SU-DHL-6 (cell line): ENCODE data around the gene PRR4.

ENCODE experiments used
- H2AFZ ChIP-seq: fragments of 200-600 bp; sonication (generic); 2 replicates; pipeline ENCODE4 v1.6.1; 2014; ENCODE audit warnings: low read depth, mild to moderate bottlenecking, moderate library complexity, mixed read lengths, antibody characterized with exemption, low read length; ENCODE audit not compliant: severe bottlenecking
- H3F3A ChIP-seq: fragments of 200-600 bp; shearing (Covaris generic); 2 replicates; pipeline ENCODE4 v1.6.0; 2016; ENCODE audit warnings: antibody characterized with exemption, mild to moderate bottlenecking; ENCODE audit not compliant: insufficient read depth
- H3K27ac ChIP-seq: fragments of 200-600 bp; sonication (generic); 2 replicates; pipeline ENCODE4 v1.5.1; 2016; ENCODE audit warnings: low read depth, mild to moderate bottlenecking, low read length, moderate library complexity, mixed read lengths
- H3K27me3 ChIP-seq: fragments of 200-600 bp; sonication (generic), shearing (Covaris generic); 2 replicates; pipeline ENCODE4 v1.6.0; 2014; ENCODE audit warnings: mild to moderate bottlenecking, low read length
- H3K36me3 ChIP-seq: fragments of 200-600 bp; sonication (generic); 2 replicates; pipeline ENCODE4 v1.6.1; 2014; ENCODE audit warnings: mild to moderate bottlenecking, low read length, mixed read lengths
- H3K4me2 ChIP-seq: fragments of 300-600, 200-600 bp; shearing (Covaris generic), sonication (generic); 2 replicates; pipeline ENCODE4 v1.6.0; 2014; ENCODE audit warnings: low read length, low read depth, mild to moderate bottlenecking; ENCODE audit not compliant: poor library complexity, severe bottlenecking
- H3K4me3 ChIP-seq: fragments of 200-600 bp; sonication (generic); 2 replicates; pipeline ENCODE4 v1.5.1; 2014; ENCODE audit warnings: antibody characterized with exemption, low read length, mild to moderate bottlenecking, mixed read lengths; ENCODE audit not compliant: insufficient read depth, poor library complexity, severe bottlenecking
- H3K79me2 ChIP-seq: fragments of 200-600 bp; sonication (generic); 2 replicates; pipeline ENCODE4 v1.6.1; 2014; ENCODE audit warnings: mild to moderate bottlenecking, low read length, moderate library complexity; ENCODE audit not compliant: insufficient read depth
- H3K9ac ChIP-seq: fragments of 200-600 bp; sonication (generic); 2 replicates; pipeline ENCODE4 v1.7.0; 2014; ENCODE audit warnings: mild to moderate bottlenecking, low read length
- H3K9me2 ChIP-seq: fragments of 200-600 bp; sonication (generic); replicated peaks from 2 replicates; pipeline ENCODE4 v1.6.1; 2014; ENCODE audit warnings: low read length; ENCODE audit not compliant: insufficient read depth
- H3K9me3 ChIP-seq: fragments of 200-600 bp; sonication (generic); 2 replicates; pipeline ENCODE4 v1.6.1; 2014; ENCODE audit warnings: low read length, mixed read lengths; ENCODE audit not compliant: insufficient read depth
- H4K20me1 ChIP-seq: fragments of 200-600 bp; sonication (generic); 2 replicates; pipeline ENCODE4 v1.6.1; 2014; ENCODE audit warnings: low read depth, mild to moderate bottlenecking, antibody characterized with exemption, low read length, moderate library complexity, mixed read lengths
- CTCF ChIP-seq: fragments of 200-600 bp; sonication (generic); IDR thresholded peaks from one replicate; pipeline ENCODE4 v1.5.1; 2017; ENCODE audit warnings: antibody characterized with exemption, mild to moderate bottlenecking, low read length, moderate library complexity; ENCODE audit not compliant: insufficient read depth, poor library complexity, severe bottlenecking
- EZH2phosphoT487 ChIP-seq: fragments of 200-600 bp; sonication (generic), shearing (Covaris generic); conservative IDR thresholded peaks from 2 replicates; pipeline ENCODE4 v1.6.1; 2018; ENCODE audit warnings: mild to moderate bottlenecking, antibody characterized with exemption, low read length, moderate library complexity, mixed read lengths

The PRR4 gene

GRCh38 chr12:10889226-10889625, 40.0 kb upstream of the PRR4 start:
- Histone ChIP-seq H3K9me2 (no peaks in the 10 kb centered on the region), H3K4me3 (no peak overlapping the region), H3K4me2 (no peak overlapping the region), H2AFZ (no peak overlapping the region), H3K36me3 (no peaks in the 10 kb centered on the region), H3K9ac (no peak overlapping the region), H3K9me3 (no peaks in the 10 kb centered on the region), H3K79me2 (no peaks in the 10 kb centered on the region), H3F3A (no peaks in the 10 kb centered on the region), H3K27ac (no peak overlapping the region), H4K20me1 (no peaks in the 10 kb centered on the region), H3K27me3 (no peaks in the 10 kb centered on the region)
- TF ChIP-seq CTCF, result no peak
- TF ChIP-seq EZH2phosphoT487, result no peak

GRCh38 chr12:10884086-10884725, 34.9 kb upstream of the PRR4 start, which contains the start of gene PRH1:
TSS of gene PRH1 (minus strand) at chr12:10884255. CDS start at chr12:10884217, 38 bp downstream.
- Histone ChIP-seq H3K4me3 (no peak within 1 kb of the TSS), H3K36me3 (no peaks in the 10 kb centered on the region), H3K27ac (no peak within 1 kb of the TSS), H3K4me2 (no peak within 1 kb of the TSS), H3K79me2 (no peaks in the 10 kb centered on the region), H3K9me3 (no peaks in the 10 kb centered on the region), H3K27me3 (no peaks in the 10 kb centered on the region), H4K20me1 (no peaks in the 10 kb centered on the region), H3K9ac (no peak within 1 kb of the TSS), H2AFZ (no peak within 1 kb of the TSS), H3K9me2 (no peaks in the 10 kb centered on the region), H3F3A (no peaks in the 10 kb centered on the region)
- no peak for TF ChIP-seq EZH2phosphoT487
- TF ChIP-seq CTCF, result no peak

- Histone ChIP-seq H3K9me2 (no peaks in the 10 kb centered on the region), H3K4me2 (no peak overlapping the region), H4K20me1 (no peaks in the 10 kb centered on the region), H3K9me3 (no peaks in the 10 kb centered on the region), H3K36me3 (no peaks in the 10 kb centered on the region), H3K79me2 (no peaks in the 10 kb centered on the region), H3K27ac (no peak overlapping the region), H3K4me3 (no peak overlapping the region), H3K9ac (no peak overlapping the region), H2AFZ (no peak overlapping the region), H3K27me3 (no peaks in the 10 kb centered on the region), H3F3A (no peaks in the 10 kb centered on the region)
- TF ChIP-seq CTCF (no peak), EZH2phosphoT487 (no peak)
Measured at GRCh38 chr12:10873378-10873777, 24.1 kb upstream of the PRR4 start.
